Inferior parietal cortex (tissue), 1 donor: ENCODE data around the gene RYK.
"Not testable (repeated sequence)": the region's sequence is repeated elsewhere in the genome, so short reads cannot be mapped to it uniquely, and the experiment has no call there.

Experiments
- DNase-seq: peaks from one replicate; pipeline ENCODE4 v3.0.0-alpha.2; 2016; ENCODE audit errors: extremely low spot score

Gene RYK

DNA sequence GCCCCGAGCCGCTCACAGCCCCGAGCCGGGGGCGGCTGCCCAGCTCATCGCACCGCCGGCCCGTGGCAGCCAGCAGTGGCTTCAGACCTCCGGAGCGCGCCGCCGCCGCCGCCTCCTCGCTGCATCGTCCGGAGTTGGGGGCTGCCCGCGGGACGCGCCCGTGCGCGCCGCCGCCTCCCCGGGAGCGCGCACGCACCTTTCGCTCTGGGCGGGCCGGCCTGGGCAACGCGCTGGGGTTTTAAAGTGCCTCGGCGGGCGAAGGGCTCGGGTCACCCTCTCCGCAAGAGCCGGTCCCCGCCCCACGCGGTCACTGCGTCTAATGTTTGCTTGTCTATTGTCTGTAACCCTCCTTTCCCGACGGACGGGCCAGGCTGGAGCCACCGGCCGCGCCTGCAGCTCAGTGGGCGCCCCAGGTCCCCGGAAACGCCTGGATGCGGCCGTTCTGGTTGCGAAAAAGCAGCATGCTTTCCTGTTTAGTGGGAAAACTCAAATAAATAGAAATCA, at the start of gene RYK:
Gene RYK (minus strand): TSS at position 143 of the 504 bp plus-strand sequence. CDS start 205 bp downstream, outside the sequence.
- DNase-seq = peak; percentile 74

DNA sequence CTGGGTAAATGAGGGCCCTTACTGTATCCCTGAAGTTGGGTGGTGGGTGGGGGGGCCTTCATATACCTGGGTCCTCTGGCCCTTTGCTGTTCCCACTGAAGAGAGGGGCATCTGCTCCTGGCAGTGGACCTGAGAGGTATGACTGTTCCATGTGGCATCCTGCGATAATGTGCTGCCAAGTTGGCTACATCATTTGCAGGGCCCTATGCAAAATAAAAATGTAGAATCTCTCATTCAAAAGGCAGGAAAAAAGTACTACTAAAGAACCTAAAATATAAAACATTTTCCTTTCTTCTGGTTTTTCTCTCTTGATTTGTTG, 49.2 kb upstream of the RYK start:
- DNase-seq = no peak

- peak; percentile 62 for DNase-seq
Measured at GRCh38 chr3:134299185-134299887, 48.7 kb upstream of the RYK start.

DNA sequence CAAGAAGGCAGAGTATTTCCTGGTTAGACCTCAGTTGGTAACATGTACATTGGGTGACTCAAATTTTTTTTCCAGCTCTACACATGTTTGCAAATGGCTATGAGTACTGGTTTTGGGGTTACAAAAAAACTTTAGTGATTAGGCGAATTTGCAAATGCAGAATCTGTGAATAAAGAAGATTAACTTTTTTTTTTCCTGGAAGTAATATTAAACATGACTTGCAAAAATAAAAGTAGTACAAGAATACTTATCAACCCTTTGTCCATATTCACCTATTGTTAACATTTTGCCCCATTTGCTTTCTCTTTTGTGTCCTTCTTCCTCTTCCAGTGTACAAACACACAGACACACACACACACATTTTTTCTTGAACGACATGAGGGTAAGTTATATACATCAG, 47.6 kb upstream of the RYK start:
- DNase-seq = no peak

DNA sequence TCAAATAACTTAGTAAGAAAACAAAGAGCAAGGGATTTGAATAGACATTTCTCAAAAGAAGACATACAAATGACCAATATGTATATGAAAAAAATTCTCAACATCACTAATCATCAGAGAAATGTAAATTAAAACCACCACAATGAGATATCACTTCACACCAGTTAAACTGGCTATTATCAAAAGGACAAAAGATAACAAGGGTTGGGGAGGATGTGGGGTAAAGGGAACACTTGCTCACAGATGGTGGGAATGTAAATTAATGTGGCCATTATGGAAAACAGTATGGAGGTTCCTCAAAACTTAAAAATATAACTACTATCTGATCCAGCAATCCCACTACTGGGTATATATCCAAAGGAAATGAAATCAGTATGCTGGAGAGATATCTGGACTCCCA, 46.0 kb upstream of the RYK start:
- no peak for DNase-seq

DNA sequence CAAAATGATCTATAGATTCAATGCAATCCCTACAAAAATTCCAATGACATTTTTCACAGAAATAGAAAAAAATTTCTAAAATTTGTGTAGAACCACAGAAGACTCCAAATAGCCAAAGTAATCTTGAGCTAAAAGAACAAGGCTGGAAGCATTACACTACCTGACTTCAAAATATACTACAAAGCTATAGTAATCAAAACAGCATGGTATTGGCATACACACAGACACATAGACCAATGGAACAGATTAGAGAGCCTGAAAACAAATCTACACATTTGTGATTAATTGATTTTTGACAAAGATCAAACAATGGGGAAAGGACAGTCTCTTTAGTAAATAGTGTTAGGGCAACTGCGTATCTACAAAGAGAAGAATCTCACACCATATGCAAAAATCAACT, 45.3 kb upstream of the RYK start:
- DNase-seq = no peak

GRCh38 chr3:134294302-134295280, 43.9 kb upstream of the RYK start:
- no peak for DNase-seq

DNA sequence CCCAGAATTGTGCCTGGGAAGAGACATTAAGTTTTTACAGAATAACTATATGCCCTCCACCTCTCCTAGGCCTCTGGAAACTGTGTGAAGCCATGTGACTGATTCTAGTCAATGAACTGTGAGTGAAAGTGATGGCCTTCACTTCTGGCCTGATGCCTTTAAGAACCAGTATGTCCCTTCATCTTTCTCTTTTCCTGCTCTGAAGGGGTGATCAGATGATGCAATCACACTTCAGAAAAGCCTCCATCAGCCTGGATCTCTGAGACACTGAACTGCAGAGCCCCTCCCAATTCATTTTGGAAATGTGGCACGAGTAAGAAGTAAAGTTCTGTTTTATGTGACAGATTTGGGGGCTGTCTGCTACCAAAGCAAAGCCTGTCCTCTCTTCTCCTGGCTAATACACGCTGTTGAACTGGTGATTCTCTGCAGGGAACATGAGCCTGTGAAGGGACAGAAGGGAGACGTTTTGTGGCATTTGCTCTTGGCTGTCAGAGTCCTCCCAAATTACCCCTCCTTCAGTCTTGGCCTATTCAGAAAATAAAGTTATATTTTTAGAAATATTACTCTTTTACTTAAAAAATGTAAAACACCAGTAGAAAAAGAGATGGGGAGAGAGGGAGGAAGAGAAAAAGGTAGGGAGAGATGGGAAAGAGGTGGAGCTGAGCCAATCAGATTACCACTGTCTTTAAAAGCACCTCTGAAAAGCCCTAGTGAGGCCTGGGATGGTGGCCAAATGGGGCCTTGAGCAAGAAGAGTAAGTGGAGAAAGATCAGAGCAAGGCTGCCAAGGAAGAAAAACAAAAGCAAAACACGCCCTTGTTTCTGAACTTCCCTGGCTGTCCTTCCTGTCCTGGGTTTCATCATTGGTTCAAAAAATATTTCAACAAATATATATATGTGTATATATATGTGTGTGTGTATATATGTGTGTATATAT, 40.9 kb upstream of the RYK start:
- DNase-seq = no peak

GRCh38 chr3:134287512-134287911, 36.9 kb upstream of the RYK start:
- no peak for DNase-seq

- DNase-seq = no peak
Measured at GRCh38 chr3:134284438-134284837, 33.8 kb upstream of the RYK start.

- no peak for DNase-seq
Measured at GRCh38 chr3:134282659-134283047, 32.0 kb upstream of the RYK start.

- DNase-seq = no peak
Measured at GRCh38 chr3:134281912-134282658, 31.4 kb upstream of the RYK start.

DNA sequence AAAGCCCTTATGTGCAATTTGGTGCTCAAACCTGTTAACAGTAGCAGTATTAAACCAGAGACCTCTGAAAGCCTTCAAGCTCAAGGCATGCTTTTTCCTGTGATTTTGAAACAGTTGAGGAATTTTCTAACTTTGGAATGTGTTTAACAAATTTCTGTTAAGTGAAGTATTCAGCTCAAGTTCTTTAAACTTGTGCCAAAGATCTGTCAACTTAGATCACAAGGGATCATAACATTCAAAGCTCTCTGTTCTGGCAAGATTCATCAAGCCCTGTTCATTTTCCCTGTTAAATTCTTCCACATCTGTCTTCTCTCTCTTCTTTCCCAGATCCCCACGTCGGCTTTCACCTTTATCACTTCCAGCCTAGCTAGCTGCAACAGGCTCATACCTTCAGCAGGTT, 28.8 kb upstream of the RYK start:
- no peak for DNase-seq

DNA sequence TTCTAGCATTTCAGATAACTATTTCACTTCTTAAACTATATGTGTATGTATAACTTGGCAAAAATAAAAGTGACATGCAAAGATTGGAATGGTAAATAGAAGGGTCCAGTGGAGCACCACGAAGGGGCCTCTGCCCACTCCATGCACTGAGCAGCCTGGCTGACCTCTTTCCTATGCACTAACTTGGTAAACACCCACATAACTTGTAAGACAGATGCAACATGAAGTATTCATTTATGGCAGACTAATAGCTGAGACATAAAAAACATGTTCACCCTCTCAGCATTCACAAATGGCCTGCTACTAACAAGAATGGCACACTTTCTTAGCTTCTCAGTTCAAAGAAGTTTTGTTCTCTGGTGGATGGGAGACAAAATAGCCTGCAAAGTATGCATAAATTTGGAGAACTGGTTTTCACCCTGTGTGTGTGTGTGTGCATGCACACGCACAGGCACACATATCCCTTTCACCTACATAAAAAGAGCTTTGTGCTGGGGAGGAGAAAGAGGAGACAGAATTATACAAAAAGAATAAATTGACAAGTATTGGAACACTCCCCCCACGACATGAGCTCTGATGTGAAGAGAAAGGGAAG, 26.5 kb upstream of the RYK start:
- no peak for DNase-seq

DNA sequence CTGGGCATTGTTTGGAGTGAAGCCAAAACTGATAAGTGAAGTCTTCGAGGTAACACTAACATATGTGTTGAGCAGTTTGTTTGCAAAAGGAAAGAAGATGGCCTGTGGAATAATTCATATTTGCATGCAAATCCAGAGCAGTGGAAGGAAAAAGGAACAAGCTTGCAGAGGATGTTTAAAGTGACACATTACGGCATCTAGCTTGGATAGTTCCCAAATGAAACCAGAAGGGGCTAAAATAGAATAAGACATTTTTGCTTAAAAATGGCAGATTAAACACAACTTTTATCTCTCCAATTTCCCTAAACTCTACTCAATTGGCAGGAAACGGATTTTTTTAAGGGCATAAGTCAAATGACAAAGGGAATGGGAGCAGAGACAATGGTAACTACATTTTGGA, 25.4 kb upstream of the RYK start:
- DNase-seq = no peak

- not testable (repeated sequence) for DNase-seq
Measured at GRCh38 chr3:134275110-134275509, 24.5 kb upstream of the RYK start.

DNA sequence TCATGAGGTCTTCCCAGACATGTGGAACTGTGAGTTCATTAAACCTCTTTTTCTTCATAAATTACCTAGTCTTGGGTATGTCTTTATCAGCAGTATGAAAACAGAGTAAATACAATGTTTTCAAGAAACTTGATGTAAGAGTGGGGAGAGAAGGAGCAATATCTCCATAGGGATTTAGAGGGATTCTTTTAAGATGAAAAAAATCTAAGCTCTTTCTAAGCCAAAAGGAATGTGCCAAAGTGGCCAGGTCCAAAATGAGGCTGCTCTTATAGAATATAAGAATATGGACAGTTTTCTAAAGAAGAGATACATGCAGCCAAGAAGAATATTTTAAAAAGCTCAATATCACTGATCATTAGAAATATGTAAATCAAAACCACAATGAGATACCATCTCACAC, 23.9 kb upstream of the RYK start:
- no peak for DNase-seq

- DNase-seq = no peak
Measured at GRCh38 chr3:134267996-134268395, 17.3 kb upstream of the RYK start.

DNA sequence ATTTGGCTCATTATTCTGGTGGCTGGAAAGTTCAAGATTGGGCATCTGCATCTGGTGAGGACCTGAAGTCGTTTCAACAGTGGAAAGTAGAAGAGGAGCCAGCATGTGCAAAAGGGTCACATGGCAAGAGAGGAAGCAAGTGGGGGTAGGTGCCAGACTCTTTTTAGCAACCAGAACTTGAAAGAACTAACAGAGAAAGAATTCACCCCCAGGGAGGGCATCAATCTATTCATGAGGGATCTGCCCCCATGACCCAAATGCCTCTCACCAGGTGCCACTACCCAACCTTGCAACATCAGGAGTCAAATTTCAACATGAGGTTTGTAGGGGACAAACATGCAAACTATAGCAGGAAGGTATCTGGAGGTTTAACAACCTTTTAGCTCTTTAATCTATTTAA, 10.3 kb upstream of the RYK start:
- DNase-seq = no peak

- DNase-seq = no peak
Measured at GRCh38 chr3:134258761-134259347, 8.2 kb upstream of the RYK start.
